HEK293 (cell line): ENCODE results near the gene ZDHHC14.

ENCODE experiments used
- CTCF ChIP-seq: fragments of 450-650 bp; formaldehyde crosslinking; IDR thresholded peaks from 2 replicates; pipeline ENCODE4 v1.5.1; 2016; ENCODE audit warnings: missing biosample characterization, missing genetic modification characterization
- REST ChIP-seq: fragments of 450-650 bp; formaldehyde crosslinking; IDR thresholded peaks from 2 replicates; pipeline ENCODE4 v1.5.1; 2016; ENCODE audit warnings: missing biosample characterization, missing genetic modification characterization
- ZNF112 ChIP-seq: fragments of 450-650 bp; formaldehyde crosslinking; IDR thresholded peaks from 2 replicates; pipeline ENCODE4 v1.5.0; 2017; ENCODE audit warnings: missing biosample characterization, missing genetic modification characterization

GRCh38 chr6:157481865-157482249 lies 100.9 kb downstream of the ZDHHC14 start:
- no peak for TF ChIP-seq ZNF112 (tag by site-specific recombination)
- TF ChIP-seq CTCF (tag by site-specific recombination): no peak
- no peak for TF ChIP-seq REST (tag by site-specific recombination)
